Small intestine (tissue), 7 donors: ENCODE results near the gene APCDD1. TPM values are rescaled to one million over a fixed set of nuclear protein-coding genes. Genes with fewer than 3 reads are reported as not detected.
"Not testable (repeated sequence)": the region's sequence is repeated elsewhere in the genome, so short reads cannot be mapped to it uniquely, and the experiment has no call there.

ENCODE experiments used
- DNase-seq, 2 donors: peaks; one replicate each; pipeline versions ENCODE4 v3.0.0 to v3.0.0-alpha.2; 2013
- FAIRE-seq: peaks from 2 replicates; lab custom pipeline; 2012; peaks lifted over from hg19 to GRCh38; lab: Jason Lieb, UNC
- H3K27ac ChIP-seq, 3 donors: one replicate each; pipeline ENCODE4 v1.5.1; 2013; ENCODE audit warnings: low read length in 2 of 3, mild to moderate bottlenecking in 2 of 3, control low read depth in 1 of 3, inconsistent platforms in 1 of 3, low read depth in 1 of 3, moderate library complexity in 1 of 3
- H3K27me3 ChIP-seq, 3 donors: one replicate each; pipeline ENCODE4 v1.6.1; 2013; ENCODE audit warnings: low read length in 3 of 3, inconsistent platforms in 1 of 3; ENCODE audit not compliant: control insufficient read depth in 3 of 3, insufficient read depth in 3 of 3
- H3K36me3 ChIP-seq, 3 donors: one replicate each; pipeline ENCODE4 v1.6.1; 2013; ENCODE audit warnings: low read length in 3 of 3, inconsistent platforms in 1 of 3, low read depth in 1 of 3, mild to moderate bottlenecking in 1 of 3, moderate library complexity in 1 of 3; ENCODE audit not compliant: control insufficient read depth in 3 of 3, insufficient read depth in 2 of 3
- H3K4me1 ChIP-seq, 3 donors: one replicate each; pipeline ENCODE4 v1.6.1; 2013; ENCODE audit warnings: low read length in 2 of 3, inconsistent platforms in 1 of 3, low read depth in 1 of 3, mild to moderate bottlenecking in 1 of 3, moderate library complexity in 1 of 3; ENCODE audit not compliant: control insufficient read depth in 3 of 3, insufficient read depth in 2 of 3
- H3K4me3 ChIP-seq, 3 donors: one replicate each; pipeline ENCODE4 v1.5.1; 2013; ENCODE audit warnings: low read length in 3 of 3, control low read depth in 1 of 3, inconsistent platforms in 1 of 3, low read depth in 1 of 3, mild to moderate bottlenecking in 1 of 3, moderate library complexity in 1 of 3
- H3K9me3 ChIP-seq, 2 donors: one replicate each; pipeline ENCODE4 v1.6.1; 2013; ENCODE audit warnings: low read depth in 1 of 2, low read length in 1 of 2; ENCODE audit not compliant: control insufficient read depth in 2 of 2, insufficient read depth in 1 of 2
- WGBS, 3 donors: extraction: QIAGEN DNeasy Blood & Tissue Kit; methylation state at CpG; one replicate each; pipeline ENCODE4 v1.1.7; 2013; 5-methylcytosine and 5-hydroxymethylcytosine counted together
- polyA plus RNA-seq, 4 donors: library from polyadenylated mRNA; stranded (reverse) in 3 of 4; unstranded in 1 of 4; fragments of 200-250 nt in 3 of 4; fragments of 120-200 nt in 1 of 4; gene quantifications; one replicate each; pipeline versions ENCODE4 v1.2.1 to v1.2.3, GENCODE V29; 2013
- donor health status: healthy with polysubstance abuse.
- donor health status: control.
- donor health status: control.
- donor health status: Bipolar disorder and iron deficiency.
- donor health status: healthy.

APCDD1 gene
- polyA plus RNA-seq, 4 donors = 0.67 to 21.6 (median 5.0) TPM

DNA sequence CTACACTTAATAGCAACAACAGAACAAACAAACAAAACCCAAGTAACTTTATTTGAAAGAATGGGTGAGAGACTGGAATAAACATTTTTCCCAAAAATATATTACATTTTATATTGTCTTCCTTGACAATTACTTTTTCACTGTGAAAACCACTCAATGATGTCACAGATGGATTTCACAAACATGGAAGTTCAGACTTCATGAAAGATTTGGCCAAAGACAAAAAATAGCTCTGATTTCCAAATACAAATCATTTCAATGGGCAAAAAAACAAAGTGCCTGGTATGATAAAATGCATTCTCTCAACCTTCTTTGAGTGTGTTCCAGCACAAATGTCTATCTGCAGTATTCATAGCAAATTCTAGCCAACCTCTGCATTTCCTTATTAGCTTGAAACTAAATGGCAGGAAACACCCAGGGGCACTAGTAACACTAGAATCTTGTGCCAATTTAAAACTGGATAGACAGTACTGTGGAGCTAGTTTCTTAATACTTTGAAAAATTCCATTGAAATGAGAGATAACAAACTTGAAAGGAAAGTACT, 42.8 kb downstream of the APCDD1 start:
- no peak for FAIRE-seq
- no peaks in the 10 kb centered on the region for H3K9me3 ChIP-seq

DNA sequence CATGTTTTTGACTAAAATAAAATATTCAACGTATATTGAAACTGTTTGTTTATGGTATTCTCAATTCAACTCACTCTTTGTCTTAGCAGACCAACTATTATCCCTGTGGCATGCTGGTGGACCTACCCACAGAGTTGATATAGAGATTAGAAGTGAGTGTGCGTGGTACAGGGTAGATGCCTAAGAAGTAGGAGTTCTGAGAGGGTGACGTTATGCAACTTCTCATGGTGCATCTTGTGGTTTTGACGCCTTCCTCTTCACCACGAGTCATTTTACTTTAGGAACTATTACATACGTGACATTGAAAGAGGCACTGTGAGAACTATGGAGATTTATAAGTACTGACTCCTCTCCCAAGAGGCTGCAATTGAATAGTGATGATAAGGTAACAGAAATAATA, 44.8 kb downstream of the APCDD1 start:
- no peaks in the 10 kb centered on the region for H3K27me3 ChIP-seq

More for the DNA sequence above, 42.8 kb downstream of the APCDD1 start:
- H3K27ac ChIP-seq = no peak overlapping the region
- no peak for DNase-seq
- H3K36me3 ChIP-seq = no peaks in the 10 kb centered on the region
- H3K4me1 ChIP-seq = no peaks in the 10 kb centered on the region
- H3K4me3 ChIP-seq = no peak overlapping the region
- H3K27me3 ChIP-seq = no peaks in the 10 kb centered on the region

GRCh38 chr18:10500038-10500437, 45.6 kb downstream of the APCDD1 start:
- Histone ChIP-seq H3K27me3 (no peaks in the 10 kb centered on the region), H3K27ac (no peak overlapping the region), H3K4me3 (no peak overlapping the region), H3K4me1 (no peaks in the 10 kb centered on the region), H3K9me3 (peaks cover 0 to 3% of the 10 kb centered on the region in 2 donors), H3K36me3 (no peaks in the 10 kb centered on the region)
- whole genome bisulfite sequencing, 3 donors = 44 to 71% (median 68%) methylated on average over 2 of the region's 2 CpGs
- FAIRE-seq = no peak
- no peak for DNase-seq

More for the DNA sequence above, 44.8 kb downstream of the APCDD1 start:
- WGBS, 3 donors = 63 to 79% (median 66%) methylated on average over 6 of the region's 6 CpGs
- FAIRE-seq (no peak), DNase-seq (no peak)
- H3K4me1 ChIP-seq = no peaks in the 10 kb centered on the region
- no peak overlapping the region for H3K4me3 ChIP-seq
- H3K36me3 ChIP-seq = no peaks in the 10 kb centered on the region
- no peaks in the 10 kb centered on the region for H3K9me3 ChIP-seq
- H3K27ac ChIP-seq = no peak overlapping the region

DNA sequence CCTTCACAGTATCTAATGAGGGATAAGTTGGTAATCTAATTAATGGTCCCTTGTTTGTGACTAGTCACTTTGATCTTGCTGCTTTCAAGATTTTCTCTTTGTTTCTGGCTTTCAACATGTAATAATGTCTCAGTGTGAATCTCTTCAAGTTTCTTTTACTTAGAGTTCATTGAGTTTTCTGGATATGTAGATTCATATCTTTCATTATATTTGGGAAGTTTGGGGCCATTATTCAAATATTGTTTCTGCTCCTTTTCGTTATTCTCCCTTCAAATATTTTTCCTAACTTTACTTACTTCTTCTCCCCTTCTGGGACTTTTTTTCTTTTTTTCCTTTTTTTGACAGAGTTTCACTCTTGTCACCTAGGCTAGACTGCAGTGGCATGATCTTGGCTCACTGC, 50.3 kb downstream of the APCDD1 start:
- Histone ChIP-seq H3K36me3 (no peaks in the 10 kb centered on the region), H3K4me1 (no peaks in the 10 kb centered on the region), H3K27ac (no peak overlapping the region), H3K27me3 (peaks cover 0 to 2% (median 0%) of the 10 kb centered on the region in 3 donors), H3K4me3 (no peak overlapping the region), H3K9me3 (peaks cover 0 to 22% of the 10 kb centered on the region in 2 donors)
- no peak for DNase-seq
- 86 to 88% (median 88%) methylated on average over 1 of the region's 1 CpG for whole genome bisulfite sequencing, 3 donors
- no peak for FAIRE-seq

GRCh38 chr18:10505892-10506291, 51.5 kb downstream of the APCDD1 start:
- H3K4me3 ChIP-seq, H3K27me3 ChIP-seq, DNase-seq, H3K27ac ChIP-seq, H3K36me3 ChIP-seq, H3K4me1 ChIP-seq, FAIRE-seq: not testable (repeated sequence)
- WGBS, 3 donors = 86 to 93% (median 91%) methylated on average over 16 to 19 of the region's 19 CpGs
- peaks cover 0 to 22% of the 10 kb centered on the region in 2 donors for H3K9me3 ChIP-seq

DNA sequence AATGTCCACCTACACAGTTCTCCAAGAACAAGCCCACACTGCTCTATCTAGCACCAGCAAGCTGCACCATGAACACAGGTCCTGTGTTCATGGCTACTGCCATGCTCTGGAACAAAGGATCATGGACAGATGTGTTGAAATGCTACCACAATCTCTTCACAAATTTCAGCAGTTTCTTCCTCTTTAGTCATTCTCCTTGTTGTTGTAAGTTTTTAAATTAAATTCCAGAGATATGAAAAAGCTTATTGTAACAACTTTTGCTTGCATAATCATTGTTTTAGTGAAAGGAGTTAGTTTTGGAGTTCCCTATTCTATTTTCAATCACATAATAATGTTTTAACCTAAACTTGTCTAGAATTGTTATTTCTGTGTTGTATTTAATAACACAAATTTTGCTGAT, 54.2 kb downstream of the APCDD1 start:
- Histone ChIP-seq H3K4me3 (no peak overlapping the region), H3K27me3 (peaks cover 0 to 2% (median 0%) of the 10 kb centered on the region in 3 donors), H3K4me1 (no peaks in the 10 kb centered on the region), H3K36me3 (no peaks in the 10 kb centered on the region), H3K9me3 (peaks cover 0 to 22% of the 10 kb centered on the region in 2 donors), H3K27ac (no peak overlapping the region)
- no peak for DNase-seq
- FAIRE-seq = no peak

GRCh38 chr18:10511236-10511635, 56.8 kb downstream of the APCDD1 start:
- 77 to 87% (median 83%) methylated on average over 2 of the region's 2 CpGs for WGBS, 3 donors
- peaks cover 0 to 17% of the 10 kb centered on the region in 2 donors for H3K9me3 ChIP-seq
- FAIRE-seq (no peak), DNase-seq (no peak)
- H3K36me3 ChIP-seq = no peaks in the 10 kb centered on the region
- H3K4me1 ChIP-seq = no peaks in the 10 kb centered on the region
- H3K27me3 ChIP-seq = peaks cover 0 to 2% (median 2%) of the 10 kb centered on the region in 3 donors
- H3K27ac ChIP-seq = no peak overlapping the region
- H3K4me3 ChIP-seq = no peak overlapping the region

DNA sequence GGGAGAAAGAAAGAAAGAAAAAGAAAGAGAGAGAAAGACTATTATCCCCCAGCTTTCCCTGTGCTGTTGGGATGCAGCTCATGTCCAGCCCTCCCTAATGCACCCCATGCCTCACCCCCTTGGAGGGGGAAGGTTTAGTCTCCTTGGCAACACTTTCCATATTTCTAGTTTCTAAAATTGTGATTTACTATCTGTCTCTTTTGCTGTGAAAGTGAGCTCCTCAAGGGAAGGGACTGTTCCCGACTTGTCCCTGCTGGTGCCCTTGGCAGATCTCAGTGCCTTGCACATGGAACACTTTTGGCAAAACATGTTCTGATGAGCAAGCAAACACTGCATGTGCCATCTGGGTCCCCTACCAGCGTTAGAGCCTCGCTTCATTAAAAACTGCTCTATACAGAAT, 59.6 kb downstream of the APCDD1 start:
- Histone ChIP-seq H3K27ac (no peak overlapping the region), H3K4me3 (no peak overlapping the region), H3K4me1 (no peaks in the 10 kb centered on the region), H3K27me3 (peaks cover 0 to 7% (median 0%) of the 10 kb centered on the region in 3 donors), H3K9me3 (peaks cover 0 to 7% of the 10 kb centered on the region in 2 donors), H3K36me3 (no peaks in the 10 kb centered on the region)
- DNase-seq = no peak
- no peak for FAIRE-seq
- WGBS, 3 donors = 60 to 80% (median 67%) methylated on average over 3 of the region's 3 CpGs

- Histone ChIP-seq H3K4me3 (no peak overlapping the region), H3K36me3 (no peaks in the 10 kb centered on the region), H3K9me3 (peaks cover 0 to 7% of the 10 kb centered on the region in 2 donors), H3K27ac (no peak overlapping the region), H3K27me3 (peaks cover 0 to 10% (median 0%) of the 10 kb centered on the region in 3 donors), H3K4me1 (no peaks in the 10 kb centered on the region)
- no peak for FAIRE-seq
- no peak for DNase-seq
Observed at GRCh38 chr18:10514601-10515000, 60.2 kb downstream of the APCDD1 start.
